Adrenal gland (tissue), 12 donors: ENCODE measurements around the gene SPOP. TPM values are rescaled to one million over a fixed set of nuclear protein-coding genes. Genes with fewer than 3 reads are reported as not detected.

Experiments used
- DNase-seq, 7 donors: peaks; one replicate each; pipeline ENCODE4 v3.0.0-alpha.2; 2019 to 2020
- H3K27ac ChIP-seq, 5 donors: fragments of 200-600 bp; sonication (generic) in 4 of 5; 1 replicate in 3 of 5; 2 replicates in 2 of 5; pipeline versions ENCODE4 v1.5.1 to v1.8.0; 2016 to 2020; ENCODE audit warnings: mild to moderate bottlenecking in 1 of 5
- H3K27me3 ChIP-seq: fragments of 200-600 bp; 2 replicates; pipeline ENCODE4 v1.8.0; 2021
- H3K36me3 ChIP-seq, 2 donors: fragments of 200-600 bp; replicated peaks in 1 of 2; 1 replicate in 1 of 2; 2 replicates in 1 of 2; pipeline versions ENCODE4 v1.5.1 to v1.8.0; 2018 to 2022
- H3K4me1 ChIP-seq, 2 donors: fragments of 200-600 bp; replicated peaks in 1 of 2; 1 replicate in 1 of 2; 2 replicates in 1 of 2; pipeline versions ENCODE4 v1.5.1 to v1.8.0; 2018 to 2021
- H3K4me3 ChIP-seq, 4 donors: fragments of 200-600 bp; sonication (generic) in 3 of 4; one replicate each; pipeline ENCODE4 v1.5.1; 2016 to 2018
- H3K9me3 ChIP-seq, 3 donors: fragments of 200-600 bp; sonication (generic) in 1 of 3; replicated peaks in 1 of 3; 1 replicate in 2 of 3; 2 replicates in 1 of 3; pipeline versions ENCODE4 v1.5.1 to v1.8.0; 2016 to 2021
- POLR2A ChIP-seq, 2 donors: fragments of 450-650 bp; IDR thresholded peaks; one replicate each; pipeline ENCODE4 v1.6.1; 2017; ENCODE audit warnings: antibody characterized with exemption in 2 of 2, mild to moderate bottlenecking in 2 of 2, moderate library complexity in 1 of 2
- WGBS, 4 donors: extraction: QIAGEN DNeasy Blood & Tissue Kit in 2 of 4; methylation state at CpG; one replicate each; pipeline versions ENCODE4 v1.1.5 to v1.1.7; 2013 to 2017; 5-methylcytosine and 5-hydroxymethylcytosine counted together
- intact Hi-C, 2 donors: fragments of 100-400 bp; cut with DNase I; formaldehyde crosslinking; loops; one replicate each; pipeline versions ENCODE4 v1.14.1 to v1.15.0; 2022 to 2023
- polyA plus RNA-seq, 3 donors: library from polyadenylated mRNA; stranded (reverse); fragments of 200-250 nt in 2 of 3; fragments of 350-450 nt in 1 of 3; fragmentation: Illumina TruSeq in 1 of 3; extraction: RNeasy Lipid Tissue Mini Kit (QIAGEN cat#74804) in 1 of 3; gene quantifications; one replicate each; pipeline ENCODE4 v1.2.3, GENCODE V29; 2013 to 2014
- total RNA-seq, 9 donors: library from RNA; depleted of rRNA in 4 of 9; stranded (reverse); fragments of >200 nt in 4 of 9; fragments of 120-200 nt in 1 of 9; fragmentation: NEBNext Ultra II Directional in 1 of 9; extraction: Animal tissue kit (Norgen Biotek cat#: 25700) in 1 of 9; gene quantifications; one replicate each; pipeline versions ENCODE4 v1.1.0 to v1.2.4, GENCODE V29; 2013 to 2023
- TF ChIP-seq, protein P1 (sequence below), 6 experiments: fragments of 450-650 bp in 4 of 6; fragments of 200-600 bp in 2 of 6; sonication (generic) in 1 of 6; IDR thresholded peaks; 1 replicate in 5 of 6; 2 replicates in 1 of 6; pipeline versions ENCODE4 v1.5.1 to v1.8.0; 2016 to 2021; ENCODE audit warnings: antibody characterized with exemption in 6 of 6, mild to moderate bottlenecking in 2 of 6, moderate library complexity in 1 of 6
- donor health status: healthy with polysubstance abuse.
- donor health status: Bipolar disorder and iron deficiency.
- donor health status: DM: yes; HTN: yes; CAD: no.
- donor health status: DM: no; HTN: no; CAD: no.
- donor health status: DM: no; HTN: no; CAD: no.
- donor health status: DM: yes; HTN: yes; CAD: no.

The SPOP gene
- total and polyA plus RNA-seq, 12 donors, result 22.4 to 86.4 (median 57.6) TPM

DNA sequence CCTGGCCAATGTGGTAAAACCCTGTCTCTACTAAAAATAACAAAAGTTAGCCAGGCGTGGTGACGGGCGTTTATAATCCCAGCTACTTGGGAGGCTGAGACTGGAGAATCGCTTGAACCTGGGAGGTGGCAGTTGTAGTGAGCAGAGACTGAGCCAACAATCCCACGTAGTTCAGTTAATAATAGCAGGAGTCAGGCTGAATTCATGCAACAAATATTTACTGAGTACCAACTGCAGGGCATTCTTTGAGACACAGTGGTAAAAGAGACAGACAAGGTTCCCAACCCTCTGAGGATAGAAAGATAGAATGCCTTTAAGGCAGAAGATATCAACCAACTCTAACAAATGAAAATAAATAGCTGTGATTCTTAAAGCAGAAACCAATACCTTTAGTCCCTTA is 39.1 kb downstream of the SPOP start:
- Histone ChIP-seq H3K27me3 (no peaks in the 10 kb centered on the region), H3K27ac (no peak overlapping the region), H3K9me3 (no peaks in the 10 kb centered on the region), H3K4me1 (peaks cover 10 to 37% of the 10 kb centered on the region in 2 donors), H3K36me3 (no peaks in the 10 kb centered on the region), H3K4me3 (no peak overlapping the region)
- WGBS, 4 donors, result 94 to 99% (median 97%) methylated on average over 5 of the region's 5 CpGs
- TF ChIP-seq POLR2A (IDR thresholded peaks at IDR 0.05), result no peak
- TF ChIP-seq, protein P1, sequence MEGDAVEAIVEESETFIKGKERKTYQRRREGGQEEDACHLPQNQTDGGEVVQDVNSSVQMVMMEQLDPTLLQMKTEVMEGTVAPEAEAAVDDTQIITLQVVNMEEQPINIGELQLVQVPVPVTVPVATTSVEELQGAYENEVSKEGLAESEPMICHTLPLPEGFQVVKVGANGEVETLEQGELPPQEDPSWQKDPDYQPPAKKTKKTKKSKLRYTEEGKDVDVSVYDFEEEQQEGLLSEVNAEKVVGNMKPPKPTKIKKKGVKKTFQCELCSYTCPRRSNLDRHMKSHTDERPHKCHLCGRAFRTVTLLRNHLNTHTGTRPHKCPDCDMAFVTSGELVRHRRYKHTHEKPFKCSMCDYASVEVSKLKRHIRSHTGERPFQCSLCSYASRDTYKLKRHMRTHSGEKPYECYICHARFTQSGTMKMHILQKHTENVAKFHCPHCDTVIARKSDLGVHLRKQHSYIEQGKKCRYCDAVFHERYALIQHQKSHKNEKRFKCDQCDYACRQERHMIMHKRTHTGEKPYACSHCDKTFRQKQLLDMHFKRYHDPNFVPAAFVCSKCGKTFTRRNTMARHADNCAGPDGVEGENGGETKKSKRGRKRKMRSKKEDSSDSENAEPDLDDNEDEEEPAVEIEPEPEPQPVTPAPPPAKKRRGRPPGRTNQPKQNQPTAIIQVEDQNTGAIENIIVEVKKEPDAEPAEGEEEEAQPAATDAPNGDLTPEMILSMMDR (IDR thresholded peaks at IDR 0.05), result no peak
- intact Hi-C loops, result no loop called here
- DNase-seq, result no peak

DNA sequence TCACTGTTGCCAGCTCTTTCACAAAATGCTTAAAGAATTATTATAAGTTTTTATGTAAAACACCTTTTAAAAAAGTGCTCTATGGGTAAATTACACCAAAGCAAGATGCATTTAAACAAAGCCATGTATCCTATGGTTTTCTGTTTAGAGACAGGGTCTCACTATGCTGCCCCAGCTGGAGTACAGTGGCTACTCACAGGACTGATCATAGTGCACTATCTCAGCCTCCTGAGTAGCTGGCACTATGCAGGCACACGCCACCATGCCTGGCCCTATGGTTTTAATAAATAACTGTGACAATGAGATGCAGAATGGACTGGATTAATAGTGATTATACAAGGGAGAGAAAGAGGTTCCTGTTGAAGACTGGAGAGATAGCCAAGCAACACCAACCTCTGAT is 40.2 kb downstream of the SPOP start:
- intact Hi-C loops, result no loop called here
- TF ChIP-seq, protein P1 (IDR thresholded peaks at IDR 0.05), result no peak
- TF ChIP-seq POLR2A (IDR thresholded peaks at IDR 0.05), result no peak
- Histone ChIP-seq H3K27me3 (no peaks in the 10 kb centered on the region), H3K4me3 (no peak overlapping the region), H3K36me3 (no peaks in the 10 kb centered on the region), H3K27ac (no peak overlapping the region), H3K4me1 (peaks cover 21 to 47% of the 10 kb centered on the region in 2 donors), H3K9me3 (no peaks in the 10 kb centered on the region)
- 94 to 100% (median 96%) methylated on average over 1 of the region's 1 CpG for WGBS, 4 donors
- DNase-seq, result no peak

DNA sequence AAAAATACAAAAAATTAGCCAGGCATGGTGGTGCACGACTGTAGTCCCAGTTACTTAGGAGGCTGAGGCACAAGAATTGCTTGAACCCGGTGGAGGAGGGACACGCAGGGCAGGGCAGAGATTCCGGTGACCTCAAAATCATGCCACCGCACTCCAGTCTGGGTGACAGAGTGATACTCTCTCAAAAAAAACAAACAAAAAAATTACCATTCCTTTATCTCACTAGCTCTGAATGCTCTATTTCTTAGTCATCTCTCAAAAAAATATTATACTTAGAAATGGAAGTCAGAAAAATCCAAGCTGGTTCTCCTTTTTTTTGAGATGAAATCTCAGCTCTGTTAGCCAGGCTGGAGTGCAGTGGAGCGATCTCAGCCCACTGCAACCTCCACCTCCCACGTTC is 40.8 kb downstream of the SPOP start:
- Histone ChIP-seq H3K36me3 (no peaks in the 10 kb centered on the region), H3K9me3 (no peaks in the 10 kb centered on the region), H3K4me3 (no peak overlapping the region), H3K27ac (peak overlapping the region in 4 of 5 donors; percentile 6 to 62 (median 51)), H3K27me3 (no peaks in the 10 kb centered on the region), H3K4me1 (peaks cover 28 to 54% of the 10 kb centered on the region in 2 donors)
- peak in 5 of 7 donors; percentile 39 to 54 (median 40) for DNase-seq
- TF ChIP-seq, protein P1 (IDR thresholded peaks at IDR 0.05), result no peak
- intact Hi-C loops, result no loop called here
- WGBS, 4 donors, result 47 to 58% (median 51%) methylated on average over 7 of the region's 7 CpGs

DNA sequence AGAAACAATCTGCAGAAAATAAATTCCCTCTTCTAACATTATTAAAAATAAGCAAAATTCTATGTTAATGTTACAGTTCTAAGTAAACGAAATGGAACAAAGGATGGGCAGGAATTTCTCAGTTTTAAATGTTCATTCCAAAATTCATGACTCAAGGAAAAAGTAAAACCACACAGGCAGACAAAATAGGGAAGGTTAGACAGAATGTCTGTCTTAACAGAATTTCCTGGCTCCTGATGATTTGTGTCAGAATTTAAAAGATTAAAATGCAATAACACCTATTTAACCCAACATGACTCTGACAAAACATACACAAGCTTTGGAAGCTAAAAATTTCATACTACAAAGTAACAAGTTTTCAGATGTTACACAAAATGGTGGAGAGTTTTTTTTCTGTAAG is 42.8 kb downstream of the SPOP start:
- H3K9me3 ChIP-seq, result no peaks in the 10 kb centered on the region
- DNase-seq, result no peak
- H3K4me1 ChIP-seq, result peaks cover 31 to 68% of the 10 kb centered on the region in 2 donors
- no peaks in the 10 kb centered on the region for H3K27me3 ChIP-seq
- TF ChIP-seq, protein P1 (IDR thresholded peaks at IDR 0.05), result no peak
- TF ChIP-seq POLR2A (IDR thresholded peaks at IDR 0.05), result no peak
- WGBS, 4 donors, result 36 to 58% (median 44%) methylated on average over 1 of the region's 1 CpG
- intact Hi-C loops, result no loop called here
- no peak overlapping the region for H3K4me3 ChIP-seq
- H3K36me3 ChIP-seq, result no peaks in the 10 kb centered on the region
- H3K27ac ChIP-seq, result peak overlapping the region in 2 of 5 donors; percentile 3 to 14
